Hepatocyte (in vitro differentiated cells): ENCODE measurements around the gene BAG1. TPM values are rescaled to one million over a fixed set of nuclear protein-coding genes. Genes with fewer than 3 reads are reported as not detected.

Experiments used
- DNase-seq: peaks from one replicate; pipeline ENCODE4 v3.0.0-alpha.2; 2016; ENCODE audit warnings: low spot score
- H2AFZ ChIP-seq: fragments of 200-600 bp; sonication (generic); 2 replicates; pipeline ENCODE4 v1.6.0; 2016; ENCODE audit warnings: antibody characterized with exemption, mild to moderate bottlenecking
- H3K27ac ChIP-seq: fragments of 200-600 bp; sonication (generic); 2 replicates; pipeline ENCODE4 v1.5.1; 2016; ENCODE audit warnings: mild to moderate bottlenecking
- H3K27me3 ChIP-seq: fragments of 200-600 bp; sonication (generic); 2 replicates; pipeline ENCODE4 v1.6.1; 2016
- H3K36me3 ChIP-seq: fragments of 200-600 bp; sonication (generic); replicated peaks from 2 replicates; pipeline ENCODE4 v1.5.1; 2016; ENCODE audit warnings: low read depth; ENCODE audit not compliant: insufficient read depth
- H3K4me1 ChIP-seq: fragments of 200-600 bp; sonication (generic); 2 replicates; pipeline ENCODE4 v1.5.1; 2016; ENCODE audit warnings: mild to moderate bottlenecking, moderate library complexity; ENCODE audit not compliant: insufficient read depth
- H3K4me2 ChIP-seq: fragments of 200-600 bp; sonication (generic); 2 replicates; pipeline ENCODE4 v1.6.0; 2016
- H3K4me3 ChIP-seq: fragments of 200-600 bp; sonication (generic); 2 replicates; pipeline ENCODE4 v1.5.1; 2016; ENCODE audit warnings: mild to moderate bottlenecking
- H3K79me2 ChIP-seq: fragments of 200-600 bp; sonication (generic); 2 replicates; pipeline ENCODE4 v1.6.0; 2017; ENCODE audit warnings: mild to moderate bottlenecking
- H3K9me2 ChIP-seq: fragments of 200-600 bp; sonication (generic); replicated peaks from 2 replicates; pipeline ENCODE4 v1.6.0; 2017; ENCODE audit warnings: mild to moderate bottlenecking; ENCODE audit not compliant: insufficient read depth
- H3K9me3 ChIP-seq: fragments of 200-600 bp; sonication (generic); 2 replicates; pipeline ENCODE4 v1.5.1; 2016; ENCODE audit warnings: low read depth, mild to moderate bottlenecking
- H4K20me1 ChIP-seq: fragments of 200-600 bp; sonication (generic); 2 replicates; pipeline ENCODE4 v1.6.0; 2016; ENCODE audit warnings: mild to moderate bottlenecking; ENCODE audit not compliant: insufficient read depth, poor library complexity, severe bottlenecking
- EZH2 ChIP-seq: fragments of 200-600 bp; sonication (generic); IDR thresholded peaks from 2 replicates; pipeline ENCODE4 v1.6.1; 2016; ENCODE audit warnings: antibody characterized with exemption, mild to moderate bottlenecking, borderline replicate concordance
- EZH2phosphoT487 ChIP-seq: fragments of 200-600 bp; sonication (generic); IDR thresholded peaks from one replicate; pipeline ENCODE4 v1.6.1; 2018; ENCODE audit warnings: antibody characterized with exemption, mild to moderate bottlenecking, low read depth, moderate library complexity; ENCODE audit not compliant: unreplicated experiment, severe bottlenecking
- WGBS: methylation state at CpG from one replicate; pipeline ENCODE4 v1.1.6; 2016; ENCODE audit warnings: low lambda C conversion rate; ENCODE audit errors: missing lambda C conversion rate; 5-methylcytosine and 5-hydroxymethylcytosine counted together
- polyA plus RNA-seq: library from polyadenylated mRNA; unstranded; fragments of >200 nt; fragmentation: Nextera tagmentation; extraction: Ambion mirVana; gene quantifications from 2 replicates; pipeline ENCODE4 v1.2.1, GENCODE V29; 2016
- total RNA-seq: library from RNA; depleted of rRNA; stranded (reverse); fragments of >200 nt; gene quantifications from 2 replicates; pipeline ENCODE4 v1.2.3, GENCODE V29; 2014
- TF ChIP-seq, protein P1 (sequence below): fragments of 200-600 bp; sonication (generic); IDR thresholded peaks from 2 replicates; pipeline ENCODE4 v1.5.1; 2016; ENCODE audit warnings: antibody characterized with exemption, mild to moderate bottlenecking; ENCODE audit not compliant: poor library complexity

The BAG1 gene
- total and polyA plus RNA-seq, 2 experiments from 2014 or later: 78.5 to 103 TPM

GRCh38 chr9:33309903-33310302 lies 45.4 kb upstream of the BAG1 start:
- TF ChIP-seq EZH2phosphoT487 (no peak), EZH2 (no peak)
- TF ChIP-seq, protein P1, sequence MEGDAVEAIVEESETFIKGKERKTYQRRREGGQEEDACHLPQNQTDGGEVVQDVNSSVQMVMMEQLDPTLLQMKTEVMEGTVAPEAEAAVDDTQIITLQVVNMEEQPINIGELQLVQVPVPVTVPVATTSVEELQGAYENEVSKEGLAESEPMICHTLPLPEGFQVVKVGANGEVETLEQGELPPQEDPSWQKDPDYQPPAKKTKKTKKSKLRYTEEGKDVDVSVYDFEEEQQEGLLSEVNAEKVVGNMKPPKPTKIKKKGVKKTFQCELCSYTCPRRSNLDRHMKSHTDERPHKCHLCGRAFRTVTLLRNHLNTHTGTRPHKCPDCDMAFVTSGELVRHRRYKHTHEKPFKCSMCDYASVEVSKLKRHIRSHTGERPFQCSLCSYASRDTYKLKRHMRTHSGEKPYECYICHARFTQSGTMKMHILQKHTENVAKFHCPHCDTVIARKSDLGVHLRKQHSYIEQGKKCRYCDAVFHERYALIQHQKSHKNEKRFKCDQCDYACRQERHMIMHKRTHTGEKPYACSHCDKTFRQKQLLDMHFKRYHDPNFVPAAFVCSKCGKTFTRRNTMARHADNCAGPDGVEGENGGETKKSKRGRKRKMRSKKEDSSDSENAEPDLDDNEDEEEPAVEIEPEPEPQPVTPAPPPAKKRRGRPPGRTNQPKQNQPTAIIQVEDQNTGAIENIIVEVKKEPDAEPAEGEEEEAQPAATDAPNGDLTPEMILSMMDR: no peak
- no peak overlapping the region for H3K4me3 ChIP-seq
- no peaks in the 10 kb centered on the region for H3K36me3 ChIP-seq
- H3K27ac ChIP-seq: no peak overlapping the region
- no peak overlapping the region for H2AFZ ChIP-seq
- no peaks in the 10 kb centered on the region for H3K9me3 ChIP-seq
- no peak for DNase-seq
- H4K20me1 ChIP-seq: no peaks in the 10 kb centered on the region
- no peak overlapping the region for H3K4me2 ChIP-seq
- 90% methylated on average over 1 of the region's 1 CpG for WGBS
- H3K4me1 ChIP-seq: no peaks in the 10 kb centered on the region
- H3K79me2 ChIP-seq: no peaks in the 10 kb centered on the region
- H3K9me2 ChIP-seq: no peaks in the 10 kb centered on the region
- no peaks in the 10 kb centered on the region for H3K27me3 ChIP-seq

DNA sequence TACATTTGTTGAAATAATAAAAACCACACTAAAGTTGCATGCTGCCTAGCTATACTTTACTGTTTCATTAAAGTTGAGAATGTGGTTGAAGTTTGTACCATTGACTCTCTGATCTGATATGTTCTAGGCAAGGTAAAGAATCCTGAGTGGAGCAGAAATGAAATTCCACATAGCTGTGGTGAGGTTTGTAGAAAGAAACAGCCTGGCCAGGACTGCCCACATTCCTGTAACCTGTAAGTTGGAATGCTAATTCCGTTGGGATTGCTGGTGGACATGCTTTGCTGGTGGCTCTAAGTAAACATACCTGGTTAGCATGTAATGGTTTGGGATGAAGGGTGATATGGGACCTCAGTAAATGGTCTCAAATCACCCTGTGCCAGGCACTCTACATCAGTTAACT lies 42.6 kb upstream of the BAG1 start:
- no peak overlapping the region for H3K4me3 ChIP-seq
- peaks cover 10% of the 10 kb centered on the region for H3K79me2 ChIP-seq
- no peaks in the 10 kb centered on the region for H4K20me1 ChIP-seq
- H3K4me2 ChIP-seq: no peak overlapping the region
- 82% methylated on average over 1 of the region's 1 CpG for WGBS
- no peaks in the 10 kb centered on the region for H3K36me3 ChIP-seq
- H3K4me1 ChIP-seq: no peaks in the 10 kb centered on the region
- no peak for DNase-seq
- H2AFZ ChIP-seq: no peak overlapping the region
- H3K27ac ChIP-seq: no peak overlapping the region
- no peaks in the 10 kb centered on the region for H3K9me3 ChIP-seq
- no peak for TF ChIP-seq EZH2
- TF ChIP-seq, protein P1: no peak
- H3K27me3 ChIP-seq: no peaks in the 10 kb centered on the region
- H3K9me2 ChIP-seq: no peaks in the 10 kb centered on the region

DNA sequence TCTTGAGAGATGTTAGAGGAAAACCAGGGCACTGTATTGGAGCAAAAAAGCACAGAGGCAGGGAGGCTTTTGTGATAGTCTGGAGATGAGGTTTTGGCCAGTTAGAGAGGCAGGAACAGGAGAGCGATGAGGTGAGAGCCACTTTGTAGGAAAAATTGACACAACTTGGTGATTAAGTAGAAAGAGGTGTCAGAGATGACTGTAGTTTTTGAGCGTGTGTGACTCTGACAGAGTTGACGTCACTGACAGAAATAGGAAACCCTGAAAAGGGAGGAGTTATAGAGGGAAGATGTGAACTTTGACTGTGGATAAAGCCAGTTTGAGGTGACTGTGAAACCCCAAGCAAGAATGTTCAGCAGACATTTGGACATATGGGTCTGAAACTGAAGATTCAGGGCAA lies 41.5 kb upstream of the BAG1 start:
- TF ChIP-seq, protein P1: no peak
- TF ChIP-seq EZH2 (no peak), EZH2phosphoT487 (no peak)
- Histone ChIP-seq H3K4me3 (no peak overlapping the region), H3K9me2 (no peaks in the 10 kb centered on the region), H2AFZ (no peak overlapping the region), H3K36me3 (no peaks in the 10 kb centered on the region), H3K4me1 (no peaks in the 10 kb centered on the region), H3K27me3 (no peaks in the 10 kb centered on the region), H3K27ac (no peak overlapping the region), H3K79me2 (peaks cover 14% of the 10 kb centered on the region), H3K9me3 (no peaks in the 10 kb centered on the region), H3K4me2 (no peak overlapping the region), H4K20me1 (no peaks in the 10 kb centered on the region)
- WGBS: 92% methylated on average over 3 of the region's 3 CpGs
- DNase-seq: no peak

DNA sequence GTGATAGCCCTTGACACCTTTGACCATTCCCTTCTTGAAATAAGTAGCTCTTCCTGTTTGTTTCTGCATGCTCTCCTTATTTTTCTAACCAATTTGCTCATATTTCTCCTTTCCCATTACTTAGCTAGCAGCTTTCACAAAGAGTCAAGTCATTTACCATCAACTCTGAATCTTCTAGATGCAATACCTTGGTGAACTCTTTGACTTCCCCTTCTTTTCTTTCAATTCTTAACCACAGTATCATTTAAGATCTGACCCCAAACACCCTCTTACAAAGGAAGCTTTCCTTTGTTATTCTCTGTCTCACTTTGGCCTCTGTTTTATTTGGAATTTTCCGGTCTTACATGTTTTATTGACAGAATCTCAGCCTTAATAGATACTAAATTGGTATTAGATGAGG lies 39.9 kb upstream of the BAG1 start:
- WGBS: 100% methylated on average over 1 of the region's 1 CpG
- Histone ChIP-seq H3K79me2 (peaks cover 30% of the 10 kb centered on the region), H3K36me3 (no peaks in the 10 kb centered on the region)

More for the DNA sequence above, 39.9 kb upstream of the BAG1 start:
- H3K4me3 ChIP-seq: no peak overlapping the region
- no peak overlapping the region for H3K27ac ChIP-seq
- no peaks in the 10 kb centered on the region for H3K9me2 ChIP-seq
- H3K27me3 ChIP-seq: no peaks in the 10 kb centered on the region
- H3K9me3 ChIP-seq: no peaks in the 10 kb centered on the region
- no peak overlapping the region for H2AFZ ChIP-seq
- TF ChIP-seq EZH2 (no peak), EZH2phosphoT487 (no peak)
- TF ChIP-seq, protein P1: no peak
- DNase-seq: no peak
- H3K4me1 ChIP-seq: no peaks in the 10 kb centered on the region
- H3K4me2 ChIP-seq: no peak overlapping the region
- peaks cover 4% of the 10 kb centered on the region for H4K20me1 ChIP-seq
